NCI-H2171 treated with DMSO at 0.1 percent for 48 hours (cell line): ENCODE data around the gene MAPT.
"Not testable (repeated sequence)": the region's sequence is repeated elsewhere in the genome, so short reads cannot be mapped to it uniquely, and the experiment has no call there.

ENCODE experiments used
- DNase-seq: peaks from one replicate; lab custom pipeline; 2025; lab: John Stamatoyannopoulos, UW

MAPT gene

GRCh38 chr17:45900723-45901415, 6.5 kb downstream of the MAPT start:
- no peak for DNase-seq

DNA sequence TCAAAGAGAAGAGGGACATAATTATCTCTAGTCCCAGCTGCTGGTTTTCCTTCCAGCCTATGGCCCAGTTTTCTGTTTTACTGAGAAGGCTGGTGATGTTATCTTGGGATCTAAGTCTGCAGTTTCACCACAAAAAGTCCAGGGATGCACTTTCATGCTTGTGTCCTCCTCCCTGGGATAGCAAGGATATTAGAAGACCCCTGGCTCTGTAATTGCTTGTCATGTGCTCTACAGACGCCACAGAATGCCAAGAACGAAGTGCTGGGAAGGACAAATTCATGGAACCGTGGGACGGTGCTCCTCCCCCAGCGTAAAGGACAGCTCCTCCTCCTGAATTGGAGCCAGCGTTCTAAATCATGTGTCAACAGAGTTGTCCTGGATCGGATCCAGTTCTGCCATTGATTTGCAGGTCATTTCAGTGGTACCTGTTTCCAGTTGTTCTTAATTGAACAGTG, 8.6 kb downstream of the MAPT start:
- peak; percentile 32 for DNase-seq

- no peak for DNase-seq
Observed at GRCh38 chr17:45904866-45905265, 10.5 kb downstream of the MAPT start.

DNA sequence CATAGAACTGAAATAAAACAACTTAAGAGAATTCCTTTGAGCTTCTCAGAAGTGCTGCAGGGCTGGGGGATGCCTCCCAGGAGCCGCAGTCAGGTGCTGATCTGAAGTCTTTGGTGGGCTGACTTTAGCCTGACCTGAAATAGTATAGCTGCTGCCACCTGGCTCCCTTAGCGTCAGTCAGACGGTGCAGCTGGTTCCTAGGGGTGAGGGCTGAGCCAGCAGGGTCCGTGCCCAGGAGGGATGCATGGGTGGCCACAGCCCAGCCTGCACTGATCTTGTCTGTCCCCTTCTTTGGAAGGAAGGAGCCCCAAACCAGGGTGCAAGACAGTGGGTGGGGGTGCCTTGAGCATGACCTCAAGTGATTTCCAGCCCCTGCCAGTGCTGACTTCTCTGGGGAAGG, 11.5 kb downstream of the MAPT start:
- DNase-seq, result peak; percentile 92

- peak; percentile 89 for DNase-seq
Observed at GRCh38 chr17:45906237-45906636, 11.9 kb downstream of the MAPT start.

- DNase-seq, result peak; percentile 45
Observed at GRCh38 chr17:45906927-45907622, 12.7 kb downstream of the MAPT start.

GRCh38 chr17:45907750-45908395, 13.5 kb downstream of the MAPT start:
- peak; percentile 86 for DNase-seq

DNA sequence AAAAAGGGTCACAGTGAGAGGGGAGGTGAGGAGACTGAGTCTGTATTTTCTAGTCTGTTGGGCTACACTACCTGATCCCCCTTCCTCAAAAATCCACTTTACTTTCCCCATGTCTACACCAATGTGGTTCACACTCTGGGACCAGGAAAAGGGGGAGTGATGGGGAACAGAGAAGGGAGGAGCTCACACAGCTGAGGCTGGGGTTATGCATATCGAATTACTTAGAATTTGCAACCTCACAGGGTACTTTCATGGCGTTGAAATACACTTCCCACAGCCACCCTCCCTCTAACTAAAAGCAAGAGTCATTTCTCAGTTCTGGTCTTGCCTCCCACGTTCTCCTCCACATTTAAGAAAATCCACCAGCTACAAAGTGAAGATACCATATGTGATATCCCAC, 14.1 kb downstream of the MAPT start:
- peak; percentile 81 for DNase-seq

- no peak for DNase-seq
Observed at GRCh38 chr17:45908935-45909334, 14.6 kb downstream of the MAPT start.

DNA sequence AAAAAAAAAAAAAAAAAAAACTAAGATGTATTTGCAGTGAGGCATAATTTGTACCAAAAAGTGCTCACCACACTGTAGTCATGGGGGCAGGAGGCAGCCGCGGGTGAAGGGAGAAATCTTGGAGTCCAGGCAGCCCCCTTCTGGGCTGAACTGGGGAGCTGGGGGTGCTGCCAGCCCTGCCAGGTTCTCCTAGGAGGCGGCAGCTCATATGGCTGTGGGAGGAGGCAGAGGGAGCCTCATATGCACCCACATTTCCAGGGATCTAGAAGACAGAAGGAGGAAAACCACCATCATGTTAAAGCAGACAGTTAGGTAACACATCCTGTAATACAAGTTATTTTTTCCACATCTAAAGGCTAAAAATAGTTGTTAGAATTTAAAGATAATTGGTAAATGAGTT, 16.3 kb downstream of the MAPT start:
- DNase-seq, result peak; percentile 73

DNA sequence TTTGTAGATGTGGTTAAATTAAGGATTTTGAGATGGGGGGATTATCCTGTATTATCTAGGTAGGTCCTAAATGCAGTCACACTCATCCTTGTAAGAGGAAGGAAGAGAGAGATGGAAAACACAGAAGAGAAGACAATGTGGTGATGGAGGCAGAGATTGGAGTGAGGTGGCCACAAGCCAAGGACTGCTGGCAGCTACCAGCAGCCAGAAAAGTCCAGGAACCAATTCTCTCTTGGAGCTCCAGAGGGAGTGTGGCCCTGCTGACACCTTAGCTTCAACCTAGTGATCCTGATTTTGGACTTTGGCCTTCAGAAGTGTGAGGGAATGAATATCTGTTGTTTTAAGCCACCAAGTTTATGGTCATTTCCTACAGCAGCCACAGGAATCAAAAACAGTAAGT, 18.0 kb downstream of the MAPT start:
- no peak for DNase-seq

- not testable (repeated sequence) for DNase-seq
Observed at GRCh38 chr17:45913030-45913429, 18.7 kb downstream of the MAPT start.

- DNase-seq, result no peak
Observed at GRCh38 chr17:45914047-45914717, 19.8 kb downstream of the MAPT start.

DNA sequence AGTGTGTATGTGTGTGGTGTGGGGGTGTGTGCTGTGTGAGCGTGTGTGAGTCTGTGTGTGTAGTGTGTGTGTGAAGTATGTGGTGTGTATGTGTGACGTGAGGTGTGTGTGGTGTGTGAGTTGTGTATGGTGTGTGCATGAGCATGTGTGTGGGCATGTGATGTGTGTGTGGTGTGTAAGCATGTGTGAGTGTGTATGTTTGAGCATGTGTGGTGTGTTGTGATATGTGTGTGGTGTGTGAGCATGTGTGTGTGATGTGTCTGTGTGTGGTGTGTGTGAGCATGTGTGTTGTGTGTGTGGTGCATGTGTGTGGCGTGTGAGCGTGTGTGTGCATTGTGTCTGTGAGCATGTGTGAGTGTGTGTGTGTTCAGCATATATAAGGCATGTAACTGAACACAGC, 20.9 kb downstream of the MAPT start:
- DNase-seq, result no peak

DNA sequence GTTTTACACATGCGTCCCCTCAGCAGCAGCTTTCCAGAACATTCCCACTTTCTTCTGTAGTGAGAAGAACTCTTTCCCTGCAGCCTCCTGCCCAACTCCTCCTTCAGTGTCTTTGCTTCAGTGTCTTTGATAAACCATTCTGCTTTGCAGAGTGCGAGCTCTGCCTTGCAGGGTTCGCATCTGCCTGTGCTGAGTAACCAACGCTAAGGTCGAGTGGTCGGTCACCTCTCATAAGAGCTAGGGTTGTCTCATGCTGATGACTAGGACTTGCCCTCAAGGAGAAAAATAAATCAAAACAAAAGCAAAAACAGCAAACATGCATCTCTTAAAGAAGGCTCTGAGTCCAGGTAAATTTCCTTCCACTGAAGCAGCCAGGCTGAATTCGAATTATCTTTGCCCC, 22.7 kb downstream of the MAPT start:
- no peak for DNase-seq

GRCh38 chr17:45918241-45918745, 23.9 kb downstream of the MAPT start:
- no peak for DNase-seq

DNA sequence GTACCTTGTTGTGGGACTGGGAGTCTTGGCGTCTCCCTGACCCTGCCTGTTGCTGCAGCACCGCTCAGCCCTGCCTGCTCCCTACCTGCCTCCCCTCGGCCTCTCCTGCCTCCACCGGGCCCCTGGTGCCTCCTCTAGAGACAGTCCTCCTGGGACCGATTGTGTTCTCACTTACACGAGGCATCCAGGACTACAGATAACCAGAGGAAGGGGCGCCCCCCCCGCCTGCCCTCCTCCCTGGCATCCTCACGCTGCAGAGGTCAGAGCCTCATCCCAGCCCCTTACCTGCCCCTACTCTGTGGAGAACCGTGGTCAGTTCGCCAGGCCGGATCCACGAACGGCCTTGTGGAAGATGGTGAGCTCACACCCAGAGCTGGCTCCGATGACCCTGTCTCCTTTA, 24.8 kb downstream of the MAPT start:
- DNase-seq, result no peak

DNA sequence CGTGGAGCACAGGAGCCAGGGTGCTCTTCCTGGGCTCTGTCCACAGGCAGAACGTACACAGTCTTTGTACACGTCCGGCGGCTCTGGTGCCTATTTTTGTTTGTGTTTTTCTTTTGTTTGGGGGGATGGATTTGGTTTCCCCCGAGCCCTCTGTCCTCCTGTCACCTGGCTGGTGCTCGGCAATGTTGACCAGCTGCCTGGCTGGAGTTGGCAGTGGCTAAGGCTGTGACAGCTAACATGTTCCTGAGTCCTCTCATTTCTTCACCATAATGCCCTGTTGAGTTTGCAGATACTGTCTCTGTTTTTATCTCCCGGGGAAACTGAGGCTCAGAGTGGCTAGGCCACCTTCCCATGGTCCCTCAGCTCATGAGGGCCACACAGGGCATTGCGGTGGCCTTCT, 25.7 kb downstream of the MAPT start:
- DNase-seq, result no peak

- no peak for DNase-seq
Observed at GRCh38 chr17:45923511-45924268, 29.3 kb downstream of the MAPT start.

DNA sequence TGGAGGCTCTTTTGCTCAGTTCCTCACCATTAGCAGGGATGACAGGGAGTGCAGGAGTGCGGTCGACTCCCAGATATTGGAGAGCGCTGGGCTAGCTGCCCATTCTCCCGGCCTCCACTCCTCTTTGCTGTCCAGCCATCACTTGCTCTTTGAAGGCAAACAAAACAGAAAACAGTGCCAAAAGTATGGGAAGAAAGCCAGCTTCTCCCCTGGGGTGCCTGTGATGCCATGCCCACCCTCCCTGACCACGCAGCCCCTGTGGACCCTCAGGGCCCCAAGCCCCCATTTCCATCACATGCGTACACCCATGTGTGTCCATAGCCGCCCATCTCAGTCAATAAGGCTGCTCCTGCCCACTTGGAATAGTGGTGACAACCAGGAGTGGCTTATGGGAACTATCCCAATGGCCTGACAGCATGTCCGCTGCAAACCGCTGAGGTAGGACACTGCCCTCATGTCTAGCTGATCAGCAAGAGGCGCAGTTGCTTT, 30.0 kb downstream of the MAPT start:
- no peak for DNase-seq

DNA sequence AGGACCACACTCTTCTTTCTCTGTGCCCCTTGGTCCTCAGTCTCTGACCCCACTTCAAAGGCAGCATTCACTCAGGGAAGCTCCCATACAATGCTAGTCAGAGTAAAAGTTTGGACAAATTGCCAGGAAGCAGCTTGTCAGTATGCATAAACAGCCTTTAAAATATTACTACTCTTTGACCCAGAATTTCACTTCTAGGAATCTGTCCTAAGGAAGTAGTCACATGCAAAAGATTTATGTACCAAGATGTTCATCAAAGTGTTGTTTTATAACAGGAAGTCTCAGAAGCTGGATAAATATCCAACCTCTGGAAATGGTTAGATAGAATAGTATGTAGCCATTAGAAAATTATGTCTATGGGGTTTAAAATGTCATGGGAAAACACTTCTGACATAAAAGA, 31.0 kb downstream of the MAPT start:
- DNase-seq, result no peak

DNA sequence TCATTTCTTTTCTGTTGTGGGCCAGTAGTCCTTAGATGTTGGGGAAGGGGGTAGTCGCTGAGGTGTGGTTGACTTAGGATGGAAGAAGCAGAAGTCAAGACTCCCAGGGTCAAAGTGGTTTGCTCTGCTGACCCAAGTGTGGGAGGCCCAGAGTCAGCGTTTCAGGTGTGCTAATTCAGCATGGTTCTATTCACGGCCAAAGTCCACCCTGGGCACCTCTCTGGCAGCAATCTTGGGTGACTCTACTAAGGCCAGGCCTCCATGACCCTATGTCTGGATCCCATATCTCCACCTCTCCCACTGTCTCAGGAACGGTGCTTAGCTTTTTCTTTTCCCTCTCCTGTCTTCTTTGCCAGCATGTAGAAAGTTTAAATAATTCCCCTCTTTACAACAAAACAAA, 32.9 kb downstream of the MAPT start:
- no peak for DNase-seq
